Nephron progenitor cell (in vitro differentiated cells): ENCODE results near the gene PAPPA.

ENCODE experiments used
- DNase-seq: peaks from one replicate; pipeline ENCODE4 v3.0.0; 2021
- H3K27ac Mint-ChIP-seq: 2 replicates; pipeline ENCODE4 v1.8.0; 2021; ENCODE audit warnings: mild to moderate bottlenecking, moderate library complexity, mixed read lengths
- H3K27me3 Mint-ChIP-seq: 2 replicates; pipeline ENCODE4 v1.8.0; 2021; ENCODE audit warnings: mild to moderate bottlenecking, low read depth, mixed read lengths; ENCODE audit not compliant: poor library complexity
- H3K36me3 Mint-ChIP-seq: 2 replicates; pipeline ENCODE4 v1.8.0; 2021; ENCODE audit warnings: low read depth, mixed read lengths
- H3K4me1 Mint-ChIP-seq: 2 replicates; pipeline ENCODE4 v1.8.0; 2021; ENCODE audit warnings: mixed read lengths
- H3K4me3 Mint-ChIP-seq: 2 replicates; pipeline ENCODE4 v1.8.0; 2021; ENCODE audit warnings: mild to moderate bottlenecking, moderate library complexity, mixed read lengths
- H3K9me3 Mint-ChIP-seq: 2 replicates; pipeline ENCODE4 v1.8.0; 2021; ENCODE audit warnings: mild to moderate bottlenecking, moderate library complexity, mixed read lengths
- CTCF ChIP-seq: fragments of 200-600 bp; sonication (generic); IDR thresholded peaks from 2 replicates; pipeline ENCODE4 v1.5.0; 2021; ENCODE audit warnings: antibody characterized with exemption

PAPPA gene

DNA sequence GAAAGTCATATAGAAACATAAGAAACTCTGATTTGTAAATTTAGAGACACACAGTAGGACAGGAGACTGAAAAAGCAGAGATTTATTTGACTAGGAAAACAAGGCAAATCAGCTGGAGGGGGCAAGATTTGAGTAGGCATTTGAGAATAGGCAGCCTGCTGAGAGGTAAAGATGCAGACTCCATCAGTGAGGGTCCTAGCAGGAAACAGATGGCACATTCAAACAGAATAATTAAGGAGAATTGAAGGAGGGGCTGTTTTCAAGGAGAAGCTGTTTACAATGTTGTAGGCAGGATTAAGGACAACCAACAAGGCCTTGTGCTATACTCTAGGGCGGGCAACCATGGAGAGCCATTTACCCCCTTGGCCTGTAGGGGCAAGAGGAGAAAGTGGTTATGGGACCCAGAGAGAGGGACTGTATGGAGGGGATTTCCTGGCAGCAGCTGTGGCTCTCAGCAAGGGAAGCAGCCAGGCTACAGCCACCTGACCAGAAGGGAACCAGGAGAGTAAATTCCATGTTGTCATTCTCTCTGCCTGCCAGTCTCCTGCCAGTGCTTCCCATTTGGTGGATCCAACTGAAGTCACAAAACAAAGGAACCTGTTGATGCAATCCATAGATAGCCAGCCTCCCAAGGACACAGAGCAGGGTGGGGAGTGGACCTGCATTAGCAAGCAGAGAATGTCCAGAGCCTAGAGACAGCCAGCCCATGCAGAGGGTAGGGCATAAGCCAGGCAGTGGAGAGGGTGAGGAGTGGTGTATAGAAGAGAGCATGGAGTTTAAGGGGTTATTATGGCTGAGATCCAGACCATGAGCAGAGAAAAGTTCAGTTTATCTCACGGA, 38.2 kb downstream of the PAPPA start:
- Mint-ChIP-seq H3K4me3 (no peak overlapping the region), H3K27ac (no peak overlapping the region), H3K36me3 (no peaks in the 10 kb centered on the region), H3K4me1 (no peaks in the 10 kb centered on the region), H3K27me3 (peaks cover 3% of the 10 kb centered on the region), H3K9me3 (no peaks in the 10 kb centered on the region)
- DNase-seq, result no peak
- no peak for TF ChIP-seq CTCF

- no peak for TF ChIP-seq CTCF
- H3K27ac Mint-ChIP-seq, result no peak overlapping the region
- H3K27me3 Mint-ChIP-seq, result no peaks in the 10 kb centered on the region
- H3K36me3 Mint-ChIP-seq, result no peaks in the 10 kb centered on the region
- no peak overlapping the region for H3K4me3 Mint-ChIP-seq
- DNase-seq, result no peak
- no peaks in the 10 kb centered on the region for H3K9me3 Mint-ChIP-seq
- H3K4me1 Mint-ChIP-seq, result no peaks in the 10 kb centered on the region
These were observed 40.0 kb downstream of the PAPPA start for GRCh38 chr9:116193636-116194035.

GRCh38 chr9:116196806-116197205, 43.2 kb downstream of the PAPPA start:
- no peak for DNase-seq
- no peak overlapping the region for H3K4me3 Mint-ChIP-seq
- H3K27me3 Mint-ChIP-seq, result peaks cover 4% of the 10 kb centered on the region
- no peaks in the 10 kb centered on the region for H3K4me1 Mint-ChIP-seq
- no peaks in the 10 kb centered on the region for H3K9me3 Mint-ChIP-seq
- no peaks in the 10 kb centered on the region for H3K36me3 Mint-ChIP-seq
- no peak for TF ChIP-seq CTCF
- H3K27ac Mint-ChIP-seq, result no peak overlapping the region

- Mint-ChIP-seq H3K9me3 (no peaks in the 10 kb centered on the region), H3K36me3 (no peaks in the 10 kb centered on the region), H3K4me3 (no peak overlapping the region), H3K27ac (no peak overlapping the region), H3K27me3 (peaks cover 7% of the 10 kb centered on the region), H3K4me1 (no peaks in the 10 kb centered on the region)
- no peak for TF ChIP-seq CTCF
- DNase-seq, result no peak
These were observed 44.8 kb downstream of the PAPPA start for GRCh38 chr9:116198344-116198743.

GRCh38 chr9:116202219-116202912, 48.8 kb downstream of the PAPPA start:
- no peak overlapping the region for H3K4me3 Mint-ChIP-seq
- no peaks in the 10 kb centered on the region for H3K36me3 Mint-ChIP-seq
- peaks cover 11% of the 10 kb centered on the region for H3K27me3 Mint-ChIP-seq
- H3K27ac Mint-ChIP-seq, result no peak overlapping the region
- no peak for DNase-seq
- no peaks in the 10 kb centered on the region for H3K9me3 Mint-ChIP-seq
- no peak for TF ChIP-seq CTCF
- peaks cover 4% of the 10 kb centered on the region for H3K4me1 Mint-ChIP-seq
